ENCODE data around the gene DHRS2.

Gene DHRS2

DNA sequence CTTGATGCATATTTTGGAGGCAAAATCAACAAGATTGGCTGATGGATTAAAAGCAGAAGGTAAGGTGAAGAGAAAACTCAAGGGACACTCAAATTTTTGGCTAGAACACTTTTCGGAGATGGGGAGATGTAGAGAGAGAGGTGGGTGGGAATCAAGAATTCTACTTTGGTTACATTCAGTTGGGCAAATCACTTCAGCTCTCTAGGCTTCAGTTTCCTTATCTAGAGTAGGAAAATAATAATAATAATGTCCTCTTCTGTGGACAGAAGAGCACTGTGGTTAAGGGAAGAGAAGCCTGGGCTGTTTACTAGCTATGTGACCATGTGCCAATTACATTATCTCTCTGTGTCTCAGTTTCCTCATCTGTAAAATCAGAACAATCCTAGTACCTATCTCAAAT lies 23.4 kb upstream of the DHRS2 start:
- no peak for DNase-seq (ENCODE audit: low spot score)

DNA sequence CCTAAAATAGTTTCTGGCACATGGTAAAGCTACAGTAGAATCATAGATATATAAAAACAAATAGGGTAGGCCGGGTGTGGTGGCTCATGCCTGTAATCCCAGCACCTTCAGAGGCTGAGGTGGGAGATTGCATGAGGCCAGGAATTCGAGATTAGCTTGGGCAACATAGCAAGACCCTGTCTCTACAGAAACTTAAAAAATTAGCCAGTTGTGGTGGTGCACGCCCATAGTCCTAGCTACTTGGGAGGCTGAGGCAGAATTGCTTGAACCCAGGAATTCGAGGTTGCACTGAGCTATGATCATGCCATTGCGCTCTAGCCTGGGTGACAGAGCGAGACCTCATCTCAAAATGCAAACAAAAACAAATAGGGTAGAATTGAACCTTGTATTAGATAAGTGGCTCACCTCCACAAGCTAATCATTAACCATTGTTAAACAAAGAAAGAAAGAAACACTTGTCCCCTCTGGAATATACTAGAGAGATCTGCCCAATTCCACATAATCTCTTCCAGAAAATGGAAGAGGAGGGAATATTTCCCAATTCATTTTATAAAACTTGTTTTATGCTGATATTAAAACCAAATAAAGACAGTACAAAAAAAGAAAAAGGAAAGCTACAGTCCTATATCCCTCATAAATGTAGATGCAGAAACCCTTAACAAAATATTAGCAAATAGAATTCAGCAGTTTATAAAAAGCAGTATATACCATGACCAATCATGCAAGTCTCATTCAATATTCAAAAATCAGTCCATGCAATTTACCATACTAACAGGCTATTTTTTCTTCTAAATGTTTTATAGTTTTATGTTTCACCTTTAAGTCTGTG lies 22.7 kb upstream of the DHRS2 start:
- no peak for DNase-seq (ENCODE audit: low spot score)

DNA sequence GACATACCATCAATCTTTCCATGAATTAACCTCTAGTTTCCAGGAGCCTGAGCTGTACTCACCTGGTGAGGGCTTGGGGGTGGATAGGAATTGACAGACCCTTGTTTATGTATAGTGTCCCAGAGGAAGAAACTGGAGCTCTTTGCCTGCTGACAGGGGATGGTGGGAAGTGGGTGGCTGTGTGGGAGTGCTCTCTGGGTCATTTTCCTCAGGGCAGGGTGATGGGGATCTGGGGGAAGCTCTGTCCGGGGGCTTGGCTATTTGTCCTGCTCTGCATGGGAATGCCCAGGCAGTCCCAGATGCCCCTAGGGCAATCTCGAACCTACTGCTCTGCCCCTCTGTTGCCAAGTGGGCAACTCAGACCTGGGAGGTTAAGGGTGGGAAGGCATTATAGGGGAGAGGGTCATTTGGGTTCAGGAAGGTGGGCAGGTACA lies 21.8 kb upstream of the DHRS2 start:
- no peak for DNase-seq (ENCODE audit: low spot score)

DNA sequence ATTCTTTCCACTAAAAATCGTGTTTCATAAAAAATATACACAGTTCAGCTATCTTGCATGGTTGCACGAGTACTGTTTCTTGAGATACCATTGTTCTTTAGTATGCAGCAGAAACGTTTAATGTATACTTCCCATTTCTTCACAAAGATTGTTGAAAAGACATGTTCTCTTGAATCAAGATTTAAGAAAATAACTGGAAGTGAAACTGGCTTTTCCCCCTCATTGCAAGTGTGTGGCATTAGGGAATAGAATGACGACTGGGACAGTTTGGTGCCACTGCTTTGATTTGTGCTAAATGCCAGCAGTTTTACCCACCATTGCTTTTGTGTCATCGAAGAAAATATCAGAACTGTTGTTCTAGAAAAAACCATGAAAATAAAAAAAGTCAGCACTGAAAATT lies 20.3 kb upstream of the DHRS2 start:
- no peak for DNase-seq (ENCODE audit: low spot score)

DNA sequence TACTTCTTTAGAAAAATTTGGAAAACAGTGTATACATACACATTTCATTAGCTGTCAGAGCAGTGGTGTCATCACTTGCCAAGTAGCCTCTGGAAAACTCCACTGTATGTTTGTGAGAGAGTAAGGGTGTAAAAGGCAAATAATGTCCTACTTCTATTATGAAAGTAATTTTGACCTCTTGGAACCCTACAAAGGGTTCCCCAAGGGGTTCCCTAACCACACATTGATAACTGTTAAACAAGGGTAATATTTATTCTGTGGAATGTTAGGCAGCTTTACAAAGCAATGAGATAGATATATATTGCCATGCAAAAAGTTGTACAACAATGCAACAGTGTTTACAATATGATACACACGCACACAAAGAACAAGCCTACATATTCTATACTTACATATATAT lies 18.6 kb upstream of the DHRS2 start:
- no peak for DNase-seq (ENCODE audit: low spot score)

DNA sequence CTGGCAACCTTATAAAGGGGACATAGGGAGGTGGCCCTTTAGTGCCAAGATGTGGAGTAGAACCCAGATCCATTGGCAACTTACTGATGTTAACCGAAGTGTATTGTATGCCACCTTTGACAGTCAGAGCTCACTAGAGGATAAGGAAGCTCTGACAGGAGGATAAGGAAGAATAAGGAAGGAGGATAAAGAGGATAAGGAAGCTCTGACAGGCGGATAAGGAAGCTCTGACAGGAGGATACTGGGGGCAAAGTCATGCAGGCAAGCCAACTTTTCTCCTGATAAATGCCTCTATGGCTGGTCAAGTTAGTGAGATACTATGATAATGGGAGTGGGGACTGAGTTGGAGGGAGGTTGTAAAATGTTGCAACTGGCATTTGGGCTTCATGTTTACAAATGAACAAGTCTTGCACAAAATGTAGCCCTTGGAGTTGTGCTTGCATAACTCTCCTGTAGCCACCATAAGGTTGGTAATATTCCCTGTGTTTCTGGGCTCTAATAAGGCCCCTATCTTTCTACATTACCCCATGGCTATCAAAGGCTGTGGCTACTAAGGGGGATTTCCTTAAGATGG lies 17.7 kb upstream of the DHRS2 start:
- DNase-seq (ENCODE audit: low spot score) = no peak

DNA sequence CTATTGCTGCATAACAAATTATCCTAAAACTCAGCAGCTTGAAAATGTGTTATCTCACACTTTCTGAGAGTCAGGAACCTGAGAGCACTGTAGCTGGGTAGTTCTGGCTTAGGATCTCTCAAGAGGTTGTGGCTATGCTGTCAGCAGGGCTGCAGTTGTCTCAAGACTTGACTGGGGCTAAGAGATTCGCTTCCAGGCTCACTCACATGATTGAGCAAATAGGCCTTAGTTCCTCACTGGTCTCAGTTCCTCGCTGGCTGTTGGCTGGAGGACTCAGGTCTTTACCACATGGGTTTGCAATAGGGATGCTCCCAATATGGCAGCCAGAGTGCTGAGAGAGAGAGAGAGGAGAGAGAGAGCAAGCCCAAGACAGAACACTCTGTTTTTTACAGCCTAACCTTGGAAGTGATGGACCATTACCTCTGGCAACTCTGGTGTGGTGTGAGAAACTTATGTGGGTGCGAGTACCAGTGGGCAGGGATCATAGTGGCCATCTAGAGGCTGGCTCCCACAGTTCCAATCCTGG lies 15.9 kb upstream of the DHRS2 start:
- DNase-seq (ENCODE audit: low spot score) = no peak

DNA sequence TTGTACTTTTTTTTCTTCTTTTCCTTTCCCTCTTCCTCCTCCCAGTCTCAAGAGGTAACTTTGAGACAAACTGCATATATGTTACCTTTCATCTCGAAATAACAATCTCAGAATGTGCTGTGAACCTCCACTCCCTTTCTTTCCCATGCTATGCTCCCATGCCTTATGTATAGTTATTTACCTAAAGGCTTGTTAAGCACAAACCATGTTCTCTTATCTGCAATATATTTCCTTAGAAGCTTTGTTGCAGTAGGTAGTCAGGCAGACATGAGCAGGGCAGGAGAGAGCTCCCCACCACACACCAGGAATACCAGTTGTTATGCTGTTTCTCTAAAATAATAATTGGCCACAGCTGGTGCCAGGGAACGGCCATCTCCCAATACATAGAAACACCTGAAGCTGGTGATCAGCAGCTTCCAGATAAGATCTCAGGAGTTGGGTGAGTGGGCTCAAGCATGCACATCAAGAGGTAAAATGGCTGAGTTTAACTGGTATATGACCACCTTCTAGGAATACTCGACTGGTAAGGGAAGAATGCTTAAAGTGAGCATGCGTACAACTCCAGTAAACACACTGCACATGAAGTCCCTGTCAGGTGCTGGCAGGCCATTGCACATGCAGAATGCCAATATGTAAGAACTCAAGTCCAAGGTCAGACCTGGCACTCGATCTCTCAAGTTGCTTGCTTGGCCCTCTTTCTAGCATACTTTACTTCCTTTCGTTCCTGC lies 14.8 kb upstream of the DHRS2 start:
- no peak for DNase-seq (ENCODE audit: low spot score)

DNA sequence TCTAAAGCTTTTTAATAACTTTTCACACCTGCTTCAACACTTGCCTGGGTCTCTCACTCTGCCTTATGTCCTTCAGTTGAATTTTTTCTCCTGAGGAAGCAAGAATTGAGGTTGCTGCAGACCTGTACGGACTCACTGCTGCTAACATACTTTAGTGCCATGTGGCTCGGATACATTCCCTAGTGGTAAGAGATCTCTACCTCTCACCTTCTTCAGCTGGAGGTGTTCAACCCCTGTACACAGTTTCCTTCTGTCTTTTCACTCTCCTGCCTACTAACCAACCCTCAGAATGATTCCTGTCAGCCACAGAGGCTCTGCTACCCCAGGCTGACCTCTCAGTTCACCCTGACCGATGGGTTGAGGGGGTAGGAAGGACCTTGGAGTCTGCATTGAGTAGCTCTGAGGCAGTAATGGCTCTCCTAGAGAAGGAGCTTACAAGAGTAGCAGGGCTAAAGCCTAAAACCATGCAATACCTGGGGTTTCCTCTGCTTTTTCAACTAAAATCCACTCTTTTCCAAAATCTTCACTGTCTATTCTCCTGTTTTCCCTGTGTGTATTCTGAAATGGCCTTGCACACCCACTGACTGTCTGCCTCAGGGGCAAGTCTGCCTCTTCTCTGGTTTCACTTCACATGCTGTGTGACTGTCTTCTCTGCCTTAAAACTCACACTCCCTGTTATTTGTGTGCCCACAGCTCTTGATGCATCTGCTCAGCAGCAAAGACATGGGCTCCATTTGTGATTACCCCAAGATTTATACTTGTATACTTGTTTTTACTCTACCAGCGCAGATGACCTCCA lies 14.0 kb upstream of the DHRS2 start:
- no peak for DNase-seq (ENCODE audit: low spot score)

DNA sequence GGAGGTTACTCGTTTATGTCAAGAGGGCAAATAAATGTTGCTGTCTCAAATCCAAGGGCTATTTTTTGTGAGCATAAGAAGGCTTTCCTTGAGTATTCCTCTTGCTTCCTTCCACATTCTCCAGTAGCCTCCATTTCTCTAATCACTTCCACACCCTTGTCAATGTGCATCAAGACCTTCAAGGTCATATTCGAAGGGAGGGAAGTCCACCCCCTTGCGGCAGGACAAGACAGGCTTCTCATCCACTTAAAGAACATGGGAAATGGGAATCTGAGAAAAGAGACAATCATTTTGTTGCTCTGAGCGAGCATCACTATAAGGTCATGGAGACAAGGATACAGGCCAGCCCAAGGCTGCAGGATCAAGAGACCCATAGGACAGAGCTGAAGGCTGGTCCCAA lies 13.2 kb upstream of the DHRS2 start:
- no peak for DNase-seq (ENCODE audit: low spot score)

DNA sequence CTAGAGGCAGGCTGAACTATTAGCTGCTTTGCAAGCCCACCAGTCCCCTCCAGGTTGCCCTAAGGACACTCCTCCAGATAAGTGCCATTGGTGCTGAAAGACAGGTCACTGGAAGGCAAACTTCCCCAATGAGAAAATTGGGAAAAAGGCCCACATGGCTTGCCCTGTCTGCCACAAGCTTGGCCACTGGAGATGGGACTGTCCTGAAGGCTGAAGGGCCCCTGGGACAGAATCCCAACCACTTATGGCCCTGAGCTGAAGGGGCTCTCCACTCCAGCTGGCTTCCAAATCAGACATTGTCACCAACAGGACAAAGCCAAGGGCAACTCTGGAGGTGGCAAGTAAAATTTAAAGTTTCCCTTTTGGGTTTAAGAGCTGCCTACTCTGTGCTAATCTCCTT lies 12.2 kb upstream of the DHRS2 start:
- DNase-seq (ENCODE audit: low spot score) = no peak

DNA sequence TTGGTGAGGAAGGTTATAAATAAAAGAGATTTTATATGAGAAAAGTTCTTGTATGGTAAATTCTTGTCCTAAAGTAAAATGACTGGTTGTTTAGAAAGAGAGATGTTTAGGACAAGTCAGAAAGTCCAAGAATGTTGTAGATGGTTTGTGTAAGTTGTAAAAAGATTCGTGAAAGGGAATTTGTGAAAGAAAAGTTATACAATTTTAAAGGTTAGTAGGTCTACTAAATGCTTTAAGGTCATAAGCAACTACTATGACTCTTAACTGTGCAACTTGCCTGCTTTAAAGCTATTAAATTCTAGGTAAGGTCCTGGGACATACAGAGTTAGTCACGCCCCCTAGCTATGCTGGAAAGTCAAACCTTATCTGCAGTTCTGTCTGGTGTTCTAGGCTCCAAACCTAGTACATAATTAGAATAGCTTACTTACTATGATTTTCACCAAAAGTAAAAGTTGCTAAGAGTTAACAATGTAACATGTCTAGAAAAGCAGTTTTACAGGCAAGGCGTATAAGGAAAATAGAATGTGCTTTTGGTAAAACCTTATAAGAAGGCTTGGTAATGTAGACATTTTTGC lies 11.2 kb upstream of the DHRS2 start:
- no peak for DNase-seq (ENCODE audit: low spot score)

DNA sequence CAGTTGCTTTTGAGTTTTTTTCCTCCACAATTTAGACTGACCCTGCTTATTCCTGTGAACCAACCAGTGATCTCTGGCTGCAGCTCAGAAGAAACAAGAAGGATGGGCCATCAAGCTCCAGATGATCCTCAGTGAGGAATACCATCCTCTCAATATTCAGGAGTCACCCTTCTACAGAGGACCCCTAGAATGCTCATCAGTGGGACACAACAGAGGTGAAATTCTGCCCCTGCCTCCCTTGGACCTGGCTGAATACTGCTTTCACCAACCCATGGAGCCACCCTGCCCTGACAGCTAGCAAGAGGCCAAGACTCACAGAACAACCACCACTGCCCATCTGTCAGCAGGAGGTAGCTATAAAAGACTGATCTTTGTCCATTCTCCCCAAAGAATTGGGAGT lies 9.2 kb upstream of the DHRS2 start:
- DNase-seq (ENCODE audit: low spot score) = no peak

DNA sequence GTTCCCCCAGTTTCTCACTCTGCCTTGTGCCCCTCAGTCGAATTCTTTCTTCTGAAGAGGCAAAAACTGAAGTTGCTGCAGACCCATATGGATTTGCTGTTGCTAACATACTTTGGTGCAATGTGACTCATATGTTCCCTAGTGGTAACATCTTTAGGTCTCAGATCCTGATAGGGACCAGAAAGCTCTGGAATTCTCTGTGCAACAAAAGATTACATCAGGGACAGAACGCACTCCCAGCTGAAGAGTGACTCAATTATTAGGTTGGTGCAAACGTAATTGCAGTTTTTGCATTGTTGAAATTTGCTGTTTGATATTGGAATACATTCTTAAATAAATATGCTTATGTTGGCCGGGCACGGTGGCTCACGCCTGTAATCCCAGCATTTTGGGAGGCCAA lies 8.2 kb upstream of the DHRS2 start:
- DNase-seq (ENCODE audit: low spot score) = no peak

DNA sequence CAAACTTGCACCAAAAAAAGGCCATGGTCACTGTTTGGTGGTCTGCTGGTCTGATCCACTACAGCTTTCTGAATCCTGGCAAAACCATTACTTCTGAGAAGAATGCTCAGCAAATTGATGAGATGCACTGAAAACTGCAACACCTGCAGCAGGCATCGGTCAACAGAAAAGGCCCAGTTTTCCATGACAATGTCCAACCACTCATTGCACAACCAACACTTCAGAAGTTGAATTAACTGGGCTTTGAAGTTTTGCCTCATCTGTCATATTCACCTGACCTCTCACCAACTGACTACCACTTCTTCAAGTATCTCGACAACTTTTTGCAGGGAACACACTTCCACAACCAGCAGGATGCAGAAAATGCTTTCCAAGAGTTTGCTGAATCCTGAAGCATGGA lies 7.0 kb upstream of the DHRS2 start:
- no peak for DNase-seq (ENCODE audit: low spot score)

DNA sequence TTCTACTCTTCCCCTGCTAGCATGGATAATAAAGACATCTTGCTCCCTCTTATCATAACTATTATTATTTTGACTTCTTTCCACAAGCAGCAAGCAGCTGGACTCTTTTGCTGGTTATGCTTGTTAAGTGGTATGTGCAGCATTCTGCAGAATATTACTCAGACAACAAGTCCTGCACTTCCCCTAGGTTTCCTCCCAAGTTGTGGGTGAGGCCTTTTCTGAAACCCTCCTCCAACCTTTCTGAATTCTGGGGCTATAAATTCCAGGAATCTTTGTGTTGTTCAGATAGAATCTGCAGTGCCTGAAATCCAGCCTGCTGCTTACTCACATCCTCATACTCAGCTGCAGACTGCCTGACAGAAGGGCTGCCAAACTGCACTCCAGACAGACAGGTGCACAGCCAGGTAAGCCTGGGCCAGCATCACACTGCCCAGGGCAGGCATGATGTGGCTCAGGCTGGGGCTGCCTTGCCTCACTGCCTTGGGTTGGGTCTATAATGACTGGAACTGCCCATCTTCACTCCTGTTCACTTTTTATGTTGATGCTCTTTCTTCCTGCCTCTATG lies 6.2 kb upstream of the DHRS2 start:
- no peak for DNase-seq (ENCODE audit: low spot score)

DNA sequence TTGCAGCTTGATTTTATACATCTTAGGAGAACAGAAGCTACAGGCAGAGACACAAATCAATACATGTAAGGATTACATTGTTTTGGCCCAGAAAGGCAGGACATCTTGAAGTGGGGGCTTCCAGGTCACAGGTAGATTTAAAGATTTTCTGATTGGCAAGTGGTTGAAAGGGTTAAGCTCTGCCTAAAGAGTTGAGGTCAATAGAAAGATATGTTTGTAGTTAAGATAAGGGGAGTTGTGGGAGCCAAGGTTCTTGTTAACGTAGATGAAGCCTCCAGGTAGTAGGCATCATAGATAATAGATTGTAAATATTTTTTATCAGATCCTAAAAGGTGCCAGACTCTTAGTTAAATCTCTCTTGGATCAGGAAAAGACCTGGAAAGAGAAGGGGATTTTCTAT lies 5.5 kb upstream of the DHRS2 start:
- DNase-seq (ENCODE audit: low spot score) = no peak

DNA sequence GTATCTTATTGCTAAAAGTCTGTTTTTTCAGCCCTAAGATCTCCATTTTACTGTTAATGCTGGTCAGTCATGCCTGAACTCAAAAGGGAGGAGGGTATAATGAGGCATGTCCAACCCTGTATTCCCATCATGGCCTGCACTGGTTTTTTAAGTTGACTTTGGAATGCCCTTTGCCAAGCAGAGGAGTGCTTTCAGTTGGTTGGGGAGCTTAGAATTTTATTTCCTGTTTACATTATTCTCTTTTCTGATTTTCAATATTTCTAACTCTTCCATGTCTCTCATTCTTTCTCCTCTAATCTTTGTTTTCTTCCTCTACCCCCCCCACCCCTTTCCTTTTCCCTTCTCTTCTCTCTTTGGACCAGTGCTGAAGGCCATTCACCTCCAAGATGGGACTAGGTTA lies 4.9 kb upstream of the DHRS2 start:
- no peak for DNase-seq (ENCODE audit: low spot score)

DNA sequence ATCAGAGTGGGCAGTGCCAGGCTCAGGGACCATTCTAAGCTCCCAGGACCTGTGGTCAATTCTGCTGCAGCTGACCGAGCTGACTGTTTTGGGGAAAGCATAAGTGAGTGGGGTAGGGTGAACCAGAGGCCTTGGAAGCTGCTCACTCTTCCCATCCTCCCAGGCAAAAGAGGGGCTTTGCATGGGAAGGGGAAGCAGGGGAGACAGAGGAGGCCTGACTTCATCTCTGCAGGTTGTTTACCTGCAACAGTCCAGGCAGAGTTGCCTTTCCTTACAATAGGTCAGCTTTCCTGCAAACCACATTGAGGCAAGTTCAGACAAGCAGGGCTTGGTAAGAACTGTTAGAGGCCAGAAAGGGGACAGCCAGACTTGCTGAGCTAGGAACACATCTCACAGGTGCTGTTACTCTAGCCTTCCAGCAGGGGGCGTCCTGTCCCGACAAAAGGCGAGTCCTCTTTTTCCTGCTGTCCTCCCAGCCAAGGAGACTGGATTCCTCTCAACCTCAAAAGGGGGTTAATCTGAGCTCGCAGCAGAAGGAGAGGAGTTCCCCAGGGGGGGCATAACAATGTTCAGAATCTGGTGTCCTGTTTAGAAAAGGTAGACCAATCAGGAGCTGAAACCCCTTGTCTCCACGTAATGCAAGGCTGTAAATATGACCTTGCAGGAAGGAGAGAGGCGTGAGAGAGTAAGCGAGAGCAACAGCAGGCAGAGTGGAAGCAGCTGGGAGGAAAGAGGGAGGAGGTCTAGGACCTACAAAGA lies 4.3 kb upstream of the DHRS2 start:
- DNase-seq (ENCODE audit: low spot score) = peak; percentile 71

DNA sequence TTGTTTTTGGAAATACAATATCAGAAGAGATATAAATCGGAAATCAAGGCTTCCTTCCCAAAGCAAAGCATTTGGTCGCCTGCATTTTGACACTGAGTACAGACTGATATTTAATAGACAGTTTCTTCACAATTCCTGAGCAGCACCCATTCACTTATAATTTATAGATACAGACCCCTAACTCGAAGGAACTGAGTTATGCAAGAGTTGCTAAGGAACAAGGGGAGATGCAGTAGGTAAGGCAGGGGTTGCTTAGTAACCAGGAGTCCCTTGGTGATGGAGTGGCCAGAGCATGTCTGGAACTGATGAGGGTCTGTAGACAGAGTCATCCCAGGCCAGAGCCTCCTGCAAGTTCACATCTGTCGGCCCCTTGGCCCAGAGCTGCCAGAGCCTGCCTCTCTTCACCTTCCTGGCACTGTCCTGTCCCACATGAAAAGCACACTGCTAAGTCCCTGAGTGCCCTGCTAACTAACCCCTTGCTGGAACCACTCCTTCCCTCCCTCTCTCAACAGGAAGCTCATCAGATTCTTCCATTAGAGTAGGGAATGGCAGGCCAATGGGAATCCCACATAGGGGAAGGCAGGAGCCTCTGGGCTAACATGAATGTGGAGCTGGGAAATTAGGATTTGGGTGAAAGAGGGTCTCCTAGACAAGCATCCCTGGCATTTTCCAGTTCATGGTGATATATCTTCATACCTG lies 3.6 kb upstream of the DHRS2 start:
- DNase-seq (ENCODE audit: low spot score) = no peak
